GM19397 (cell line): ENCODE results near the gene FYN.
"Not testable (repeated sequence)": the region's sequence is repeated elsewhere in the genome, so short reads cannot be mapped to it uniquely, and the experiment has no call there.

Experiments
- ATAC-seq: cut with Tn5 transposase; IDR thresholded peaks from one replicate; pipeline ENCODE4 v1.9.1; 2021; ENCODE audit warnings: mild to moderate bottlenecking, moderate library complexity; ENCODE audit not compliant: unreplicated experiment

FYN gene

GRCh38 chr6:111873178-111874024 lies at the start of gene FYN:
FYN (minus strand) TSS chr6:111873452; CDS start chr6:111720051, 153,401 bp downstream.
- peak; percentile 100 for ATAC-seq

- no peak for ATAC-seq
These were observed 49.4 kb upstream of the FYN start for GRCh38 chr6:111922454-111923297.

GRCh38 chr6:111921103-111921502 lies 47.9 kb upstream of the FYN start:
- ATAC-seq, result no peak

- ATAC-seq, result no peak
These were observed 47.3 kb upstream of the FYN start for GRCh38 chr6:111920578-111920977.

GRCh38 chr6:111918825-111919224 lies 45.6 kb upstream of the FYN start:
- ATAC-seq, result no peak

GRCh38 chr6:111916747-111917146 lies 43.5 kb upstream of the FYN start:
- no peak for ATAC-seq

- no peak for ATAC-seq
These were observed 41.4 kb upstream of the FYN start for GRCh38 chr6:111914617-111915016.

- no peak for ATAC-seq
These were observed 39.7 kb upstream of the FYN start for GRCh38 chr6:111912904-111913303.

- ATAC-seq, result no peak
These were observed 38.2 kb upstream of the FYN start for GRCh38 chr6:111911428-111911827.

- ATAC-seq, result no peak
These were observed 36.0 kb upstream of the FYN start for GRCh38 chr6:111909238-111909637.

GRCh38 chr6:111908365-111908764 lies 35.1 kb upstream of the FYN start:
- ATAC-seq, result not testable (repeated sequence)

GRCh38 chr6:111900735-111901134 lies 27.5 kb upstream of the FYN start:
- no peak for ATAC-seq

- ATAC-seq, result no peak
These were observed 26.3 kb upstream of the FYN start for GRCh38 chr6:111899531-111899930.

GRCh38 chr6:111898452-111898851 lies 25.2 kb upstream of the FYN start:
- ATAC-seq, result no peak

- ATAC-seq, result no peak
These were observed 21.7 kb upstream of the FYN start for GRCh38 chr6:111894951-111895350.

- ATAC-seq, result no peak
These were observed 21.0 kb upstream of the FYN start for GRCh38 chr6:111894272-111894671.

- no peak for ATAC-seq
These were observed 19.2 kb upstream of the FYN start for GRCh38 chr6:111892431-111892830.

GRCh38 chr6:111890988-111891387 lies 17.7 kb upstream of the FYN start:
- no peak for ATAC-seq

GRCh38 chr6:111888928-111889695 lies 15.9 kb upstream of the FYN start:
- no peak for ATAC-seq

GRCh38 chr6:111886793-111887192 lies 13.5 kb upstream of the FYN start:
- not testable (repeated sequence) for ATAC-seq

GRCh38 chr6:111885373-111886027 lies 12.2 kb upstream of the FYN start:
- ATAC-seq, result no peak
